Fibroblast of peridontal ligament (primary cell): Measurements from ENCODE around the gene BCL2L11.

ENCODE experiments used
- DNase-seq: peaks from one replicate; pipeline ENCODE4 v3.0.0-alpha.2; 2010; ENCODE audit errors: extremely low read depth

The BCL2L11 gene

DNA sequence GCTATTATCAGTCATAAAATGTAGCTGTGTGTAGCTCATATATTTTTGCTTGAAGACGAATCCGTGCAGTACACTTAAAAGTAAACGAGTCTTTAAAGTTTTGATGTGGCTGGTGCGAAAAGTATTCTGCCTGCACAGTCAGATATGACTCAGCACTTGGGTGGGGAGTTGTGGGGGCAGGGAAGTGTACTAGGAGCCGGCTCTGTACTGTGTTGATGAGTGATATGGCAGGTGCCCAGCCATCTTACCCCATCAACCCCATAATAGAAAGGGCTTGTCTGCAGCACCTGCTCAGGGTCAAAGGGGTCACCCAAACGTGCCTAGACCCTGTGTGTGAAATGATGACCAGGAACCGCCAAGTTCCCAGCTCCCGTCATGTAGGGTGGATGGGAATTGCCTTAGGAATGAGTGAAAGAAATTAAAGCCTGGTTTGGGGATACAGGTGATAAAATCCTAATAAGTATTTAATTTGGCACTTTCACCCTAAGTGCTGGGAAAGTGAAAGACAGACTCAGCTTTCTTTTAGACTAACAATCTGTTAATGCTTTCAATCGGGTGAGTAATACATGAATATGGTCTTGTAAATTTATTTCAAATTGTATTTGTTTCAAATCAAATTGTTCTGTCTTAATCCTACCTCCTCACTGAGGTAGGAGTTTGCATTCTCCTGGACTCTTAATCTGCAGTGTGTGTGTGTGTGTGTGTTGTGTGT lies 48.0 kb downstream of the BCL2L11 start:
- DNase-seq = peak; percentile 74

DNA sequence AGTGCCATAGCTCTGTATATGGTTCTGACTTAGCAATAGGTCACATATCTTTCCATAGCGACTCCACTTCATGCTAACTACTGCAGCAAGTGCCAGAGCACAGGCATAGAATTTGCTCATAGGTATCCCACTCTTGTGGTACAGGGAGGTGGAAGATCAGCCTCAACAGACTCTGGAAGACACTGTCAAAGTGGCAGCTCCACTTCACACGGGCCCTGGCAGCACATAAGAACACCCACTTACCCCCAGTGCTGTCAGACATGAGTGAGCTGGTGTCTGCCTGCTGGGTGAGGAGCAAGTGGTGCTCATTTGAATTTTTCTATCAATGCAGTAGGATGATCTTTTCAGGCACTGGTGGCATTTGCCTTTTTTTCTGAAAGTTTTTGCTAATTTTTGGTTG lies 48.6 kb downstream of the BCL2L11 start:
- DNase-seq = no peak

DNA sequence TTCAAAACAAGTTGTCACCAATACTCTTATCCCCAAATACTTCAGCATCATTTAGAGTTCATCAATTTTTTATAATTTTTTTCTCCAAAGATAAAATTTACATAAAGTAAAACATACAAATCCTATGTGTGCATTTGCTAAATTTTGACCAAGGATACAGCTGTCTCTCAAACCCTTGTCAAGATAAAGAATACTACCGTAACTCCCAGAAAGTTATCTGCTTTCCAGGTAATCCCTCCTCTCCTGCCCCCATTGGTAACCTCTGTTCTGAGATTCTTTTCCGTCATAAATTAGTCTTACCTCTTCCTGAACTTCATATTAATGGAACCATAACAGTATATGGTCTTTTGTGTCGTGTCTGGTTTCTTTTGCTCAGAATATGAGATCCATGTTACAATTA lies 49.2 kb downstream of the BCL2L11 start:
- no peak for DNase-seq

DNA sequence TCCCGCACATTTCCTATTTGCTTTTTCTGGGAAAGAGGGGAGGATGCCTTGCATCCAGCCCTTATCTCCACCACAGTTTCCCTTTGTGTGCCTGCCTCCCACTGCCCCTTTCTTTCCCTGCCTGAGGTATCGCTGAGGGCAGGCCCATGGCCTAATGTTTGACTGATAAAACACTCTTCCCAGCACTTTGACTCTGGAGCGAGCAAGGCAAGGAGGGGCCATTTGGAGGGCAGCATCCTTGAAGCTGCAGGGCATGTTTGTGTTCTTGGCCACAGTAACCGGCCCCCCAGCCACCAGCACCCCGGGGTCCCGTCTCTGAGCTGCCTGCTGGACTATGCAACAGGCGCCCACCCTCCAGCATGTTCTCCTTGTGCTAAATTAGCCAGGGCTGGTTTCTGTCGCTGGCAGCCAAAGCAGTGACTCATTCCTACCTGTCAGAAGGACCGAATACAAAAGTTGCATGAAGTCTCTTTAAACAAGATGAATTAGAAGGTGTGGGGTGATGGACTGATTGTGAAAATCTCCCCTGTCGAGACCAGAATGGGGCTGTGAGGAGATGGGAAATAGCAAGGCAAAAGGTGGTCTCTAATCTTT lies 50.7 kb downstream of the BCL2L11 start:
- DNase-seq = no peak

DNA sequence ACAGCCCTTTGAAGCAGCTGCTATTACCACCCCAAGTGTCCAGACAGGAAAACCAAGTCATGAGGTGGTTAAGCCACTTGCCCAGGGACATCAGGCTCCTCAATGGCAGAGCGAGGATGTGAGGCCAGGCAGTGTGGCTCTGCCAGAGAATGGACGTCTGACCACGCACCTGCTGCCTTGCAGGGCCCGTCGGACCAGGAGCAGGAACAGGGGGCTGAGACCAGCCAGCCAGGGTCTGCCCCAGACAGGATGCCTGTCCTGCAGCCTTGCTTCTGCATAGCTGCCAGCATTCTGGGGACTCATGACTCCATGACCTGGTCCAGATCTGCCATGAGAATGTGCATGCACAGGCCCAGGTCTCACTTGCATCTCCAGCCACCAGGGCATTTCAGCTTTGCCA lies 52.0 kb downstream of the BCL2L11 start:
- DNase-seq = no peak

DNA sequence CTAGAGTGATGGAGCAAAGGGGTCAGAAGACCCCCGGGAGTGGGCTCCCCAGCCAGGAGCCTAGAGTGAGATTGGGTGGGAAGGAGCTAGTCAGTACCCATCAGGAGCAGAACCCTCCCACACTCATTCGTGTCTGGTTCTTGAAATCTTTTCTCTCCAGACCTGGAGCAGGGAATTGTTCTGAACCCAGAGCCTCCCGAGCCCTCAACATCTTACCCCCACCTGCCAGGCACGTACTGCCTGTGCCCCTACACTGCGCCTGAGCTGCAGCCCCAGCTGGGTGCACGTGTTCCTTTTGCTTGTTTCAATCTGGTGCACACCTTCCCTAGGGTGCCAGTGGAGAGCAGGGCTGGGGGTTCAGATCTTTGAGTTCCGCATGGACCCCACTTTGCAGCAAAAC lies 52.6 kb downstream of the BCL2L11 start:
- no peak for DNase-seq

DNA sequence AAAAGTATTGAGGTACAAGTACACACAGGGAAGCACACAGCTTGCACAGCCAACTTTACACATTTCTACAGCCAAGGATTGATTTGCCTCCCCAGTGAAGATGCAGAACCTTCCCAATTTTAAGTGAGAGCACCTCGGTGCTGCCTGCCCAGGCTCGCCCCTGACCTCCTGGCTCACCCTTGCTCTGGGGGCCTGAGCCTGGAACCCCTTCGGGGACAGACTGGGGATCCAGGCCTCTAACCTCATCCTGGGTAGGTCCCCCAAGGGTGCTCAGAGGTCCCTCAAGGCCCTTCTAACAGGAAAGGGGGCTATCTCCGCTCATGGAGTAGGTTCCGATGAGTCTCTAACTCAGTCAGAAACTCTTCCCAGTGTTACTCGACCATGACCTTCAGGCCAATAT lies 53.1 kb downstream of the BCL2L11 start:
- no peak for DNase-seq

DNA sequence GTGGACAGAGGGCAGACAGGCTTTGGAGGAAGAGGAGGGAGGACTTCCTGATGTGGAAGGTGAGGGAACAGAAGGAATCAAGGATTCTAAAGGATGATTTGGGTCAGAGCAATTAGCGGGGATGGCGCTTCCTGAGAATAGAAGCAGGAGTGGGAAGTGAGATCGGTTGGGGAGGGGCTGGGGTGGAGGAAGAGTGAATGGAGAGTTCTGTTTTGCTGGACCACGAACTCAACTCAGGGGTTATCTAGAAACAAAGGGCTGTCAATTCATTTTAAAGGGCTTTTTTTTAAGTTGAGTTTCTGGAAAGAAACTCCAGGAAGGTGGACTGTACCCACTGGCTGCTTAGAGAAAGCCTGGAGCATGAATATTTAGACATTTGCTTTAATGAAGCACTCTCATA lies 54.9 kb downstream of the BCL2L11 start:
- no peak for DNase-seq

DNA sequence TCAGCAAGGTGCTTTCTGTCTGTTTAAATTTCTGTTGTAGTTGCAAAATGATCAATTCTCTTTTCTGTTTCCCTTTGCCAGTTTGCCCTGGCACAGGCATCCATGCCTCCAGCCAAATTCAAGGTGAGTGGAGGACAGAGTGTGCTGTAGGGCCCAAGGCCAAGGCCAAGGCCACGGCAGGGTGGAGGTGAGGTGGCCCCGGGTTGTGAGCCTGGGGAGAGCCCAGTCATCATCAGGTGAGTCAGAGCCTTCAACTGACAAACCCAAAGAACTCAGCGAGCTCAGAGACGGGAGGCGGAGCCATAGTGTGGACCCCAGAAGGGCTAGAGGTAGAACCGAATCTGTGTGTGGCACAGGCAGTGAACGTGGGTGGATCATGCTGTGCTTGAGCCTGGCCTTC lies 55.7 kb downstream of the BCL2L11 start:
- no peak for DNase-seq

DNA sequence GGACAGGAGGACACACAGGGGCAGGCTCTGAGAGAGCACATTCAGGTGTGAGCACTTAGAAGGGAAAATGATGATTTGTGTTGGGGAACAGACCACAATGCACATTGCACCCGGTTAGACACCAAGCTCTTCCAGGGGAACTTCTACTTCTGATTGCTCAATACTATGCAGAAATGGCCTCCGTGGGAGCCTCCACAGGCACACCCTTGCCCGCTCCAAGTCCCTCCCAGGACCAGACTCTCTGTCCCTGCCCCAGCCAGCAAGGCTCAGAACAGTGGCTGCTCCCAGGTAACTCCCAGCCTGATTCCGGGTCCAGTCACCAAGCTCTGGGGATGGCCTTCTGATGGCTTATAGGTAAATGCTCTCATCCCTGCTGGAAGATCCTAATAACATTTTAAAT lies 56.2 kb downstream of the BCL2L11 start:
- no peak for DNase-seq

DNA sequence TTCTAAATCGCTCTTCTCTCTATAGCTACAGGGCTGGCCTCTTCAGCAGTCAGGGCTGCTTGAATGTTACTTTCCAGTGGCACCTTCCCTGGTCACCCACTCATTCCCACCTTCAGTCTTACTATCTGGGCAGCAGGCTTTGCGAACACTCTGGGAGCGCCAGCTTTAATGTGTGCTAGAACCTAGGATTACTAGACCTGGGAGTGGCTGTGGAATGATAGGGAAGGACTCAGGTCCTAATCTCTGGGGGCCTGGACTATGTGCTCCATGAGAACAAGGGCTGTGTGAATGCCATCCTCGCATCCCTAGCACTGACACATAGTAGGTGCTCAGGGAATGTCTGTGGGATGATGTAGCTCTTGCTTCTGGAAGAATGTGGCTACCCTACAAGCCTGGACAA lies 57.6 kb downstream of the BCL2L11 start:
- DNase-seq = no peak

DNA sequence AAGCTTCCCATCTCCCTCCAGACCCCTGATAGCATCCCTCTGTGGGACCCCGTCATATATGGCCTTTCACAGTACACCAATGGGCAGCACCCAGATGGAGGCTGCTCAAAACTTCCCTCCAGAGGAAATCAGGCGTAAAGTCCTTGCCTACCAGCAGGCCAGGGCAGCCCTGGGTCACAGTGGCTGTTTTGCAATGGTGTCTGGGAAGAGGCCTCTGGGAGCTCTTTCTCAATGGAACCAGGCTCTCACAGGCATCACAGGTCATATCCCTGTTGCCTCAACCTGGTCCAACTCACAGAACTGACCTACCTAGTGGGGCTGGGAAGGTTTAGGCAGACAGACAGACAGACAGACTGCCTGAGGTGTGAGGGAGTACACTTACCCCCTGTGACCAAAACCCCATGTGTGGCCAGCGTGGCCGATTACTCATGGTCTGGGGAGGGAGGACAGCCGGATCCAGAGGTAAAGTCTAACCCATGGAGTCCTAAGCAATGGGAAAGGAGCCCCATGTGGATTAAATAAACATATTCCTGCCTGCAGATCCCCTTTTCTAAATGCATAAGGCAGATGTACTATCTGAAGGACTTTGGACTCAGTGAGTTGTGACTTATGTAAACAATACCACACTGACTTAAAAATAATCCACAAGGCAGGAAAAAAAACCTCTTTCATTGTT lies 58.2 kb downstream of the BCL2L11 start:
- no peak for DNase-seq

DNA sequence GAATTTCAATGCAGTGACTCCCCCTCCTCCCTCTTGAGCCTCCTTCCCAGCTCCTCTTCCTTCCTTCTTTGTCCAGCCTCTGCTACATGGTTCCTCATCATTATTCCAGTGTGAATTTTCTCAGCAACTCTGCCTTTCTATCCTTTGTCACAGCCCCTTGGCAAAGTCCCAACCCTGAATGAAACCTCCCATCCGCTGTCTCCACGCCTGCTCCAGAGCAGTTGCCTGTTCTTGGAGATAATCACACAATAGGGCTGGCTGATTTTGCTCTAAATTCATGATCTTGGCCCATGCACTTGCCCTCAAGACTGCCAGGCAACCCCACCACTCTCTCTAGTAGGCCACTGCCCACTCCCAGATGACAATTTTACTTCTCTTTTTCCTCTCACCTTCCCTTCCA lies 61.4 kb downstream of the BCL2L11 start:
- no peak for DNase-seq

DNA sequence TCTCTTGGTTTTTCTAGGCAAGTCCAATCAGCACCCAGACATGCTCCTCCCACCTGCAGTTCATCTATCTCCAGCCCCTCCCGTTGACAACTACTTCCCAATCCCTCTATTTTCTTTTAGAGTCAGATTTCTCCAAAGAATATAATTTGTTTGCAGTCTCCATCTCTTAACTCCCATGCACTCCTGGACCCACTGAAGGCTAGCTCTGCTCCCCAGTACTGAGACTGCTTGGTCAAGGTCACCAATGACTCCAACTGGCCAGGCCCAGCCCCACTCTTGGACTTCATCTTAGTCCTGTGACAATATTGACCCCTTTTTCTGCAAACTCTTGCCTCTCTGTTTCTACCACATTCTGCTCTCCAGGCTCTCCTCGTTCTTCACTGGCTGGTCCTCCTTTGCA lies 62.0 kb downstream of the BCL2L11 start:
- no peak for DNase-seq

DNA sequence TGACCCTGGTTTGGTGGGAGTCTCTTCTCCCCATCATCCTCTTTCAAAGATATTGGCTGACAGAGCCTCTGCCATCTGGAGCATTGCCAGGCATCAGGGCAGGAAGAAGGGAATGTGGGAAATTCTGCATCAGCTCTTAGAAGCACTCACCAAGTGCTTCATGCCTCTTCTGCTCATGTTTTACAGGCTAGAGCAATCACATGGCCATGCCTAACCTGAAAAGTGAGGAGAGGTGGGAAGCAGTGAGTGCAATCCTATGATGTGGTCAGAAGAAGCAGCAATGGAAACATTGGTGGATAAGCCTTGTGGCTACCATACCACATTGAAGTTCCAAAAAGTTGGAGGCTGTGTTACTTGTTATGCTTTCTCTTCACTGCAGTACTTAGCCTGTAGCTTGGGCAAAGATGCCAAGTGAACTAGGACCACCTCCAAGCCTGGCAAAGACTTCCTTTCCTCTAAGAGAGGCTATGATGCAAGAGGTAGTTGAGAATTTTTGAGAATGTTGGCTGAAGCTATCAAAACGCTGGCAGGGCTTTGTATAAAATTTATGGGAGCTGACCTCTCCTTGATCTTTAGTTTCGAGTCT lies 64.1 kb downstream of the BCL2L11 start:
- DNase-seq = peak; percentile 45

DNA sequence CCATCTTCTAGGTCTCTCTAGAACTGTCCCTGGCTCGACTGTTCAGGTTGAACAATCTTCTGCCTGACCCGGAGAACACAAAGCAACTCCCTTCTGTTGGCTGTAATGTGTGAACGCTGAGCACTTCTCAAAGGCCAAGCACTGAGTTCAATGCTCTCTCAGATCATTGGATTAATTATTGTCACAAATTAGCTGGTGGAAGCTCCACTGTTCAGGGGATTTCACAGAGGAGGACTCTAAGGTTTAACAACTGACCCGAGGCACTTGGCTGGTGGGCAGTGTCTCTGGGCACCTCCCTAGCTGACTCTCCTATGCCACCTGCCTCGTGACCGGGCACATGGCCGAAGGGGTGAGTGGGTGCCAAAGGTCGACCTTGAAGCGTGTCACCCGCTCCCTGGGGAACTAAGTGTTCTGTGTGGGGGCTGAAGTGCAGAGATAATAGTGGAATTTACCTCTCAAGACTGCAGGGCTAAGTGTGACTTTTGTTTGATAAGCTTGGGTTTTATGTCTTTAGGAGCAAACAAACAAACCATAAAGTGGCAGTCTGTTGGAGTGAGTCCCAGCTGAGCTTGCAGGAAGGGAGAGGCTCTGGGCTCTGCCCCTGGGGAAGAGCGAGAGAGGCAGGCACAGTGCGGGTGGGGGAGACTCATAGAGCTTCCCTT lies 64.8 kb downstream of the BCL2L11 start:
- no peak for DNase-seq

DNA sequence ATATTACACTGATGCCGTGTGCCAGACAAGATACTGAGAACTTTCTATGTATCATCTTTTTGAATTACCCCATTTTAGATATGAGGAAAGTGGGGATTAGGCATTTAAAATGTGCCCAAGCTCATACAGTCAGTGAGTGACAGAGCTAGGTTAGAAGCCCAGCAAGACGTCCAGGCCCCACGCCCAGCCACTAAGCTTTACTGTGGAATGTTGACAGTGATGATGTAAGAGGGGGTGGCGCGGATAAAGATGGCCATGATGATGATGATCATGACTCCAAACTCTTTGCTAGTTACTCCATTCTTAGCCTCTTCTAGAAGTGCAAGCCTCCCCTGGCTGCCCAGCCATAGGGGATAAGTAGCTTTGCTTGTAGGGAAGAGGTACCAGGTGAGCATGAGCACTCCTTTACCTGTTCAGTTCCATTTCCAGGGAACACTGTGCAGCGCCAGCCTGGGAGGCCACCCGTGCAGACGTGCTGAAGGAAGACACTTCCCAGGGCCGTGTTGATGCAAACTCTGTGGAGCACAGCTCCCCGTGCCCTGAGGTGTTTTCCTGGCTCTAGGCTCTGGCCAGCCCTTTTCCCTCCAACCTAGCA lies 65.5 kb downstream of the BCL2L11 start:
- no peak for DNase-seq

DNA sequence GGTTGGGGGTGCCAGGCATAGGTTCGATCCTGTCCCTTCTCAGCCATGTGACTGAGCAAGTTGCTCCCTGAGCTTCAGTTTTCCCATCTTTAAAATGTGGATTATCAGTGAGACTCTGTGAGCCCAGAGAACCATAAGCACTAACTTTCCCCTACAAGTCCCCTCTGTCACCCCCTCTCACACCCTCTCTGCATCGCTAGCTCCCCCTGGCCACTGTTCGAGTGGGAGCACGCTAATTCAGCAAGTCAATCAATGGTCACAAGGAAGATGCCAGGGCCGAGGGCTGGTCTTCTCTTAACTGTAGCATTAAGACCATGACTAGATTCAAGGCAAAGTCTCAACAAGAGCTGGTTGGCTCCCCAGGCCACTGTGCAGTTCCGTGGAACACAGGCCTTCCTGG lies 66.2 kb downstream of the BCL2L11 start:
- DNase-seq = no peak

DNA sequence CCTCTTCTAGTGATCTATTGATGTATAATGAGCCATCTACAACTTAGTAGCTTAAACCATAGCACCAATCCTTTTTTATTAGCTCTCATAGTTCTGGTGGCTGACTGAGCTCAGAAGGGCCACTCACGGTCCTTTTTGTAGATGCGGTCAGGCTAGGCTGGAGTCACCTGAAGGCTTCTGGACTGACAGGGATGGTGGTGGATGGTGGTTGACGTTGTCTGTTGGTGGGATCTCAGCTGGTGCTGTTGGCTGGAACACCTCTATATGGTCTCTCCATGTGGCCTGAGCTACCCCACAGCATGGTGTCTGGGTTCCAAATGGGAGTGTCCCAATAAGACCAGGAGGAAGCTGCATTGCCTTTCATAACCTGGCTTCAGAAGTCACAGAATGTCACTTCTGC lies 68.0 kb downstream of the BCL2L11 start:
- no peak for DNase-seq

DNA sequence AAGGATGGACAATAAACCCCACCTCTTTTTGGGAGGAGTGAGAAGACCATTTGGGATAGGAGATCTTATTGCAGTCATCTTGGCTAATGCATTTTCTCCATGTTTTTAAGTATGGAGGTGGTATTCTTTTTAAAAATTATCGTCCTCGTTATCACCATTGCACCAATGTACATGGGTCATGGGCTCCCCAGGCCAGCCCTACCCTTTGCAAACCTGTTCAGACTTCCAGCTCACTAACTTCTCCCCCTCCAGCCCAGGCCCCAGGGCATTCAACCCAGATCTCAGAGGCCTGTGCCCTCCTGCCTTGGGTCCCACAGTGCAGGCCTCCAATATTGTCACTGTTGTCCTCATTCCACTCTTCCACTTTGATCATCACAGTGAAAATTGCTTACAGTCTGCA lies 68.4 kb downstream of the BCL2L11 start:
- DNase-seq = no peak

DNA sequence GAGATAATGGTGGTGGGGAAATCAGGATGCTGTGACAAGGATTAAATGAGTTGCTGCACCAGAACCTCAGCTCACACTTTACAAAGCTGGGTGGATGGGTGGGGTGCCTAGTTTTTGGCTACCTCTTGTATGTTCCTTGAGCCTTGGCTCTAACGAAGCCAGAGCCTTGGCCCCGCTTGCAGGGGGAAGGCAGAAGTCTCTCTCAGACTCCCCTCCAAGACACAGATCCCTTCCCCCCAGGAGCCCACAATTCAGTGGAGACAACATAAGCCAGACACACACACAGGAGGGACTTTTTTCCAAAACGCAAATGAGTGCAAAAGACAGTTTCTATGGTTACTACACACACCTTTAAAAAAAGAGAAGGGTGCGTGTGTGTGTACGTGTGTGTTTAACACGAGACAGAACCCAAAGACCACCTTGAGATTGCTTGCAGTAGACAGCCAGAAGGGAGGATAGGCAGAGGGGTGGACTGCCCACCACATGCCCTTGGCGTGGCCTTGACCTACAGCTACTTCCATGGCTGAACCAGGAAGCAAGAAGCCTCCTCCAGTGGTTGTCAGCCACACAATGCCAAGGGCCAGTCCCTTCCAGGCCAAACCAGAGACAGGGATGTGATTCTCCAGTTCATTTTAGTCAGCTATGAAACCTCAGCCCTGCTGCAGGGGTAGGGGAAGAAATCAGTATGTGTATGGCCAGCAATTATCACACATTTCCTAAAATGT lies 70.3 kb downstream of the BCL2L11 start:
- DNase-seq = no peak
